Putamen (tissue), 1 donor: ENCODE data around the gene CD22.
"Not testable (repeated sequence)": the region's sequence is repeated elsewhere in the genome, so short reads cannot be mapped to it uniquely, and the experiment has no call there.

ENCODE experiments used
- DNase-seq: peaks from one replicate; pipeline ENCODE4 v3.0.0-alpha.2; 2016; ENCODE audit warnings: low spot score

Gene CD22

GRCh38 chr19:35328851-35329285, at the start of gene CD22:
TSS of gene CD22 (plus strand) at chr19:35329187. CDS start at chr19:35332041, 2,854 bp downstream.
- DNase-seq, result no peak

GRCh38 chr19:35279374-35279773, 49.6 kb upstream of the CD22 start:
- DNase-seq, result no peak

- DNase-seq, result no peak
Observed at GRCh38 chr19:35279985-35280821, 48.8 kb upstream of the CD22 start.

GRCh38 chr19:35281303-35281702, 47.7 kb upstream of the CD22 start:
- DNase-seq, result no peak

- peak; percentile 79 for DNase-seq
Observed at GRCh38 chr19:35284153-35285094, 44.6 kb upstream of the CD22 start.

GRCh38 chr19:35285095-35285449, 43.9 kb upstream of the CD22 start:
- DNase-seq, result no peak

GRCh38 chr19:35285465-35285864, 43.5 kb upstream of the CD22 start:
- DNase-seq, result not testable (repeated sequence)

GRCh38 chr19:35286101-35286500, 42.9 kb upstream of the CD22 start:
- DNase-seq, result not testable (repeated sequence)

- no peak for DNase-seq
Observed at GRCh38 chr19:35287713-35288112, 41.3 kb upstream of the CD22 start.

- no peak for DNase-seq
Observed at GRCh38 chr19:35288331-35288730, 40.7 kb upstream of the CD22 start.

GRCh38 chr19:35288906-35289305, 40.1 kb upstream of the CD22 start:
- DNase-seq, result no peak

- DNase-seq, result peak; percentile 93
Observed at GRCh38 chr19:35290381-35291127, 38.4 kb upstream of the CD22 start.

- no peak for DNase-seq
Observed at GRCh38 chr19:35291259-35291658, 37.7 kb upstream of the CD22 start.

GRCh38 chr19:35291916-35292315, 37.1 kb upstream of the CD22 start, which contains the start of gene MAG:
TSS of gene MAG (plus strand) at chr19:35292161. CDS start at chr19:35295409, 3,248 bp downstream.
- peak; percentile 97 for DNase-seq

GRCh38 chr19:35292421-35293362, 36.3 kb upstream of the CD22 start:
- DNase-seq, result no peak

GRCh38 chr19:35293363-35293739, 35.6 kb upstream of the CD22 start:
- peak; percentile 81 for DNase-seq

GRCh38 chr19:35293808-35294207, 35.2 kb upstream of the CD22 start:
- no peak for DNase-seq

GRCh38 chr19:35294328-35294727, 34.7 kb upstream of the CD22 start:
- DNase-seq, result no peak

- no peak for DNase-seq
Observed at GRCh38 chr19:35294859-35295791, 33.9 kb upstream of the CD22 start.
